HL-60 (cell line): Measurements from ENCODE around the gene IGSF9.

Experiments
- DNase-seq, 2 experiments: peaks; one replicate each; pipeline ENCODE4 v3.0.0-alpha.2; 2010 to 2020; ENCODE audit warnings: low read depth in 1 of 2, low spot score in 1 of 2
- H3K27ac ChIP-seq: fragments of 250-450 bp; sonication (Bioruptor Pico); replicated peaks from 2 replicates; pipeline ENCODE4 v1.5.1; 2020; ENCODE audit warnings: mild to moderate bottlenecking, moderate library complexity
- H3K27me3 ChIP-seq: fragments of 250-450 bp; sonication (Bioruptor Pico); 2 replicates; pipeline ENCODE4 v1.5.1; 2021; ENCODE audit warnings: mild to moderate bottlenecking, moderate library complexity; ENCODE audit not compliant: insufficient read depth, poor library complexity, severe bottlenecking
- H3K4me3 ChIP-seq: replicated peaks from 2 replicates; pipeline ENCODE4 v1.5.1; 2011; ENCODE audit warnings: mild to moderate bottlenecking, control low read depth, low read length; ENCODE audit not compliant: insufficient read depth
- CTCF ChIP-seq: IDR thresholded peaks from one replicate; pipeline ENCODE4 v1.5.1; 2011; ENCODE audit warnings: low read length, control low read depth, inconsistent platforms; ENCODE audit not compliant: insufficient read depth
- GABPA ChIP-seq: IDR thresholded peaks from 2 replicates; pipeline ENCODE4 v1.6.1; 2012; ENCODE audit warnings: low read depth
- POLR2AphosphoS5 ChIP-seq: IDR thresholded peaks from 2 replicates; pipeline ENCODE4 v1.6.1; 2012; ENCODE audit warnings: low read depth
- REST ChIP-seq: IDR thresholded peaks from 2 replicates; pipeline ENCODE4 v1.6.1; 2012; ENCODE audit warnings: low read depth; ENCODE audit not compliant: insufficient replicate concordance
- SPI1 ChIP-seq: IDR thresholded peaks from 2 replicates; pipeline ENCODE4 v1.6.1; 2012; ENCODE audit warnings: low read depth, mild to moderate bottlenecking, borderline replicate concordance

The IGSF9 gene

GRCh38 chr1:159923203-159924024, 22.0 kb downstream of the IGSF9 start:
- peak; percentile 79 to 91 for DNase-seq
- H3K4me3 ChIP-seq: peak overlapping the region; percentile 88
- no peaks in the 10 kb centered on the region for H3K27me3 ChIP-seq
- TF ChIP-seq POLR2AphosphoS5: peak; percentile 80; the same call in 1 of the 2 replicates
- TF ChIP-seq GABPA: no peak
- no peak for TF ChIP-seq CTCF
- peak; percentile 51; the same call in 1 of the 2 replicates for TF ChIP-seq SPI1
- peak; percentile 9 for TF ChIP-seq REST
- H3K27ac ChIP-seq: peak overlapping the region; percentile 95

- no peak for DNase-seq
- no peaks in the 10 kb centered on the region for H3K27me3 ChIP-seq
- peak overlapping the region; percentile 95 for H3K27ac ChIP-seq
- peak overlapping the region; percentile 88 for H3K4me3 ChIP-seq
- no peak for TF ChIP-seq SPI1
- TF ChIP-seq REST: no peak
- no peak for TF ChIP-seq CTCF
- no peak for TF ChIP-seq POLR2AphosphoS5
- TF ChIP-seq GABPA: no peak
These were observed 22.8 kb downstream of the IGSF9 start for GRCh38 chr1:159922511-159923202.

- Histone ChIP-seq H3K4me3 (peak overlapping the region; percentile 88), H3K27me3 (no peaks in the 10 kb centered on the region), H3K27ac (peak overlapping the region; percentile 95)
- TF ChIP-seq POLR2AphosphoS5 (peak; percentile 13; the same call in 1 of the 2 replicates), CTCF (no peak)
- DNase-seq: no peak
These were observed 23.5 kb downstream of the IGSF9 start for GRCh38 chr1:159921700-159922504.
